GM12878 (cell line): ENCODE results near the gene PIAS2. TPM values are rescaled to one million over a fixed set of nuclear protein-coding genes. Genes with fewer than 3 reads are reported as not detected.

ENCODE experiments used
- ATAC-seq: fragments of 200-7000 bp; cut with Tn5 transposase; 3 replicates; pipeline ENCODE4 v1.9.1; 2020; ENCODE audit warnings: mild to moderate bottlenecking, moderate library complexity
- BruUV-seq: library from RNA; stranded (reverse); fragments of 400-500 nt; replicated peaks from 2 replicates; lab custom pipeline; 2021; lab: Mats Ljungman, UMichigan
- CTCF ChIA-PET: fragments of 300-600 bp; sonication (Branson Sonifier 250); formaldehyde crosslinking; extraction: SDS; loops from one replicate; lab custom pipeline; 2021; ENCODE audit warnings: inconsistent platforms; lab: Yijun Ruan, JAX
- POLR2A ChIA-PET: fragments of 350-600 bp; formaldehyde crosslinking; extraction: SDS; loops from one replicate; lab custom pipeline; 2021; ENCODE audit warnings: inconsistent platforms; lab: Charles Lee
- RAD21 ChIA-PET: fragments of 300-600 bp; sonication (Branson Sonifier 250); formaldehyde crosslinking; loops from one replicate; lab custom pipeline; 2023; ENCODE audit warnings: antibody characterized with exemption; ENCODE audit not compliant: unreplicated experiment; lab: Charles Lee
- SMC1A ChIA-PET: fragments of 300-600 bp; sonication (Branson Sonifier 250); formaldehyde crosslinking; loops from one replicate; lab custom pipeline; 2023; ENCODE audit not compliant: unreplicated experiment, uncharacterized antibody; lab: Charles Lee
- DNase-seq: peaks from one replicate; pipeline ENCODE4 v3.0.0-alpha.2; 2011; ENCODE audit warnings: low read depth, low spot score
- FAIRE-seq: peaks from 3 replicates; lab custom pipeline; 2011; peaks lifted over from hg19 to GRCh38; lab: Jason Lieb, UNC
- H2AFZ ChIP-seq: 2 replicates; pipeline ENCODE4 v1.6.0; 2011; ENCODE audit warnings: low read depth, low read length, control low read depth; ENCODE audit not compliant: control insufficient read depth
- H3K27ac ChIP-seq: 2 replicates; pipeline ENCODE4 v1.5.1; 2011; ENCODE audit warnings: control low read depth; ENCODE audit not compliant: control insufficient read depth, insufficient read depth
- H3K27me3 ChIP-seq, 2 experiments: replicated peaks in 1 of 2; 2 replicates each; pipeline versions ENCODE4 v1.6.0 to v1.6.1; 2011; ENCODE audit warnings: low read length in 1 of 2; ENCODE audit not compliant: control insufficient read depth in 2 of 2, insufficient read depth in 2 of 2
- H3K36me3 ChIP-seq, 2 experiments: 2 replicates each; pipeline ENCODE4 v1.5.1; 2011; ENCODE audit warnings: low read length in 1 of 2; ENCODE audit not compliant: control insufficient read depth in 2 of 2, insufficient read depth in 2 of 2
- H3K4me1 ChIP-seq: 2 replicates; pipeline ENCODE4 v1.6.1; 2011; ENCODE audit warnings: mild to moderate bottlenecking, low read length, moderate library complexity, mixed read lengths; ENCODE audit not compliant: control insufficient read depth, insufficient read depth
- H3K4me2 ChIP-seq: 2 replicates; pipeline ENCODE4 v1.6.0; 2011; ENCODE audit warnings: control low read depth; ENCODE audit not compliant: control insufficient read depth, insufficient read depth
- H3K4me3 ChIP-seq: fragments of 200-600 bp; sonication (generic); 2 replicates; pipeline ENCODE4 v1.5.1; 2016
- H3K79me2 ChIP-seq: 2 replicates; pipeline ENCODE4 v1.6.0; 2011; ENCODE audit warnings: low read length; ENCODE audit not compliant: control insufficient read depth, insufficient read depth
- H3K9ac ChIP-seq: 2 replicates; pipeline ENCODE4 v1.8.0; 2011; ENCODE audit warnings: low read length, control low read depth, mixed read lengths; ENCODE audit not compliant: control insufficient read depth, insufficient read depth
- H3K9me3 ChIP-seq: replicated peaks from 3 replicates; pipeline ENCODE4 v1.5.1; 2011; ENCODE audit warnings: mild to moderate bottlenecking, low read length; ENCODE audit not compliant: control insufficient read depth, insufficient read depth
- H4K20me1 ChIP-seq: 2 replicates; pipeline ENCODE4 v1.6.0; 2011; ENCODE audit not compliant: control insufficient read depth, insufficient read depth
- CHD2 ChIP-seq: IDR thresholded peaks from 2 replicates; pipeline ENCODE4 v1.6.1; 2011; ENCODE audit warnings: low read depth, low read length, improper control_type of control experiment, borderline replicate concordance
- EGR1 ChIP-seq, 2 experiments: IDR thresholded peaks; 1 replicate in 1 of 2; 2 replicates in 1 of 2; pipeline ENCODE4 v1.6.1; 2011 to 2012; ENCODE audit warnings: low read depth in 2 of 2, low read length in 2 of 2, borderline replicate concordance in 1 of 2, mild to moderate bottlenecking in 1 of 2, moderate library complexity in 1 of 2
- ESRRA ChIP-seq: IDR thresholded peaks from 2 replicates; pipeline ENCODE4 v1.6.1; 2012; ENCODE audit warnings: mild to moderate bottlenecking, low read length, improper control_type of control experiment
- HDAC2 ChIP-seq: fragments of 200-600 bp; sonication (generic); IDR thresholded peaks from 2 replicates; pipeline ENCODE4 v1.6.1; 2017
- JUND ChIP-seq: IDR thresholded peaks from 2 replicates; pipeline ENCODE4 v1.6.1; 2012; ENCODE audit warnings: low read depth, mild to moderate bottlenecking, low read length, improper control_type of control experiment, moderate library complexity
- SIX5 ChIP-seq: IDR thresholded peaks from 2 replicates; pipeline ENCODE4 v1.6.1; 2011; ENCODE audit warnings: mild to moderate bottlenecking, low read depth, low read length, moderate library complexity; ENCODE audit not compliant: severe bottlenecking
- SMAD1 ChIP-seq: fragments of 450-650 bp; IDR thresholded peaks from 2 replicates; pipeline ENCODE4 v1.6.1; 2018; ENCODE audit warnings: mild to moderate bottlenecking, low read depth; ENCODE audit not compliant: partially characterized antibody
- SPI1 ChIP-seq: IDR thresholded peaks from 2 replicates; pipeline ENCODE4 v1.6.1; 2011; ENCODE audit warnings: low read depth, mild to moderate bottlenecking, low read length, moderate library complexity, borderline replicate concordance; ENCODE audit not compliant: insufficient read depth
- STAT3 ChIP-seq: IDR thresholded peaks from 2 replicates; pipeline ENCODE4 v1.6.1; 2011; ENCODE audit warnings: low read depth, low read length, improper control_type of control experiment
- USF1 ChIP-seq: IDR thresholded peaks from 2 replicates; pipeline ENCODE4 v1.6.1; 2011; ENCODE audit warnings: borderline replicate concordance, low read depth, mild to moderate bottlenecking, moderate library complexity, mixed read lengths, low read length; ENCODE audit not compliant: insufficient read depth; ENCODE audit errors: extremely low read length
- YBX1 ChIP-seq: fragments of 450-650 bp; IDR thresholded peaks from 2 replicates; pipeline ENCODE4 v1.6.1; 2016; ENCODE audit warnings: antibody characterized with exemption
- YY1 ChIP-seq: IDR thresholded peaks from 2 replicates; pipeline ENCODE4 v1.6.1; 2011; ENCODE audit warnings: low read depth, mild to moderate bottlenecking, low read length
- ZNF622 ChIP-seq: fragments of 450-650 bp; IDR thresholded peaks from 2 replicates; pipeline ENCODE4 v1.6.1; 2017; ENCODE audit warnings: mild to moderate bottlenecking, inconsistent platforms
- WGBS: methylation state at CpG from one replicate; pipeline ENCODE4 v1.1.6; 2016; ENCODE audit warnings: low lambda C conversion rate; ENCODE audit not compliant: insufficient replicate concordance, insufficient coverage; ENCODE audit errors: missing lambda C conversion rate; 5-methylcytosine and 5-hydroxymethylcytosine counted together
- in situ Hi-C: fragments of 300-500 bp; cut with MboI; formaldehyde crosslinking; loops from 9 replicates; pipeline ENCODE4 v1.14.3; 2018; ENCODE audit warnings: mixed read lengths
- intact Hi-C: fragments of 100-400 bp; cut with micrococcal nuclease; formaldehyde crosslinking; loops from one replicate; pipeline ENCODE4 v1.14.2; 2022; ENCODE audit not compliant: unreplicated experiment
- polyA plus RNA-seq, 11 experiments: library from polyadenylated mRNA; depleted of rRNA in 4 of 11; unstranded in 6 of 11; stranded (reverse) in 5 of 11; fragments of >200 nt; fragmentation: Nextera tagmentation in 4 of 11; fragmentation: Illumina TruSeq in 1 of 11; extraction: Ambion mirVana in 4 of 11; extraction: Trizol in 1 of 11; gene quantifications; 1 replicate in 1 of 11; 2 replicates in 10 of 11; pipeline versions ENCODE4 v1.2.1 to v1.2.3, GENCODE V29; 2011 to 2016; ENCODE audit warnings: inconsistent platforms in 2 of 11, missing spikeins in 2 of 11, low read depth in 1 of 11
- total RNA-seq, 4 experiments: library from RNA; depleted of rRNA in 3 of 4; stranded (reverse); fragments of >200 nt in 3 of 4; fragmentation: Illumina TruSeq in 1 of 4; extraction: Trizol in 1 of 4; gene quantifications; 2 replicates each; pipeline versions ENCODE4 v1.2.1 to v1.2.3, GENCODE V29; 2013 to 2021
- TF ChIP-seq, protein P1 (sequence below): fragments of 450-650 bp; IDR thresholded peaks from 2 replicates; pipeline ENCODE4 v1.6.1; 2017; ENCODE audit warnings: mild to moderate bottlenecking, moderate library complexity
- TF ChIP-seq, protein P2 (sequence below): fragments of 450-650 bp; IDR thresholded peaks from 2 replicates; pipeline ENCODE4 v1.6.1; 2016; ENCODE audit warnings: mild to moderate bottlenecking

Gene PIAS2
- total and polyA plus RNA-seq, 10 of the 15 experiments (the other 5 are each of a cell fraction or from before 2014, with no cell fraction given): 4.0 to 31.8 (median 22.4) TPM

DNA sequence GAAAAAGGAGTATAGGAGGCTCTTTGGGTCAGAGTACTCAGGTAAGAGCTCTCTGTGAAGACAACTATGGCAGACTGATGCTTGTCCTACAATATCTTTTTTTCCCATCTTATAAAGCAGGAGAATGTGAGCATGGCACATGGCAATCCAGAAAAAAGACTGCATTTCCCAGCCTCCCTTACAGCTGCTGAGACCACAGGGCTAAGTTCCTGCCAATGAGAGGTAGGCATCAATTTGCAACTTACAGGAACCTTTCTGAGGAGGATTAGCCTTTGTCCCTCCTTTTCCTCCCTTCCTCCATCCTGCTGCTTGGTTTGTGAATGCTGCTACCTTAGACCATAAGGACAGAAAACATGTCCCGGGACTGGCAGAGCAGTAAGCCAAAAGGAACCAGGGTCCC is 122.7 kb downstream of the PIAS2 start:
- no peak for DNase-seq
- no peak overlapping the region for H3K4me3 ChIP-seq
- ChIA-PET RAD21 (interaction anchor here (0.7 kb wide), 1 partner anchor 51 kb away, joined by 3 read pairs; no protein-coding TSS in a partner anchor), SMC1A (interaction anchor here (1.2 to 1.8 kb wide), 4 partner anchors 19 to 157 kb away, joined by 3 to 6 read pairs (median 3); no protein-coding TSS in a partner anchor), POLR2A (no interaction called here), CTCF (no interaction called here)
- no peaks in the 10 kb centered on the region for H4K20me1 ChIP-seq
- no peak for ATAC-seq
- 94% methylated on average over 1 of the region's 1 CpG for WGBS
- no peaks in the 10 kb centered on the region; the same call in 2 of the 3 replicates for H3K9me3 ChIP-seq
- H3K27ac ChIP-seq: no peak overlapping the region
- TF ChIP-seq USF1 (no peak), CHD2 (no peak), SPI1 (no peak), SIX5 (no peak), STAT3 (no peak), ESRRA (no peak), EGR1 (IDR thresholded peaks at IDR 0.05; ENCODE audit: borderline replicate concordance in 1 of 2, low read depth in 2 of 2, low read length in 2 of 2) (no peak), YY1 (no peak), YBX1 (no peak), ZNF622 (no peak), JUND (no peak), SMAD1 (no peak), HDAC2 (no peak)
- TF ChIP-seq, protein P1, sequence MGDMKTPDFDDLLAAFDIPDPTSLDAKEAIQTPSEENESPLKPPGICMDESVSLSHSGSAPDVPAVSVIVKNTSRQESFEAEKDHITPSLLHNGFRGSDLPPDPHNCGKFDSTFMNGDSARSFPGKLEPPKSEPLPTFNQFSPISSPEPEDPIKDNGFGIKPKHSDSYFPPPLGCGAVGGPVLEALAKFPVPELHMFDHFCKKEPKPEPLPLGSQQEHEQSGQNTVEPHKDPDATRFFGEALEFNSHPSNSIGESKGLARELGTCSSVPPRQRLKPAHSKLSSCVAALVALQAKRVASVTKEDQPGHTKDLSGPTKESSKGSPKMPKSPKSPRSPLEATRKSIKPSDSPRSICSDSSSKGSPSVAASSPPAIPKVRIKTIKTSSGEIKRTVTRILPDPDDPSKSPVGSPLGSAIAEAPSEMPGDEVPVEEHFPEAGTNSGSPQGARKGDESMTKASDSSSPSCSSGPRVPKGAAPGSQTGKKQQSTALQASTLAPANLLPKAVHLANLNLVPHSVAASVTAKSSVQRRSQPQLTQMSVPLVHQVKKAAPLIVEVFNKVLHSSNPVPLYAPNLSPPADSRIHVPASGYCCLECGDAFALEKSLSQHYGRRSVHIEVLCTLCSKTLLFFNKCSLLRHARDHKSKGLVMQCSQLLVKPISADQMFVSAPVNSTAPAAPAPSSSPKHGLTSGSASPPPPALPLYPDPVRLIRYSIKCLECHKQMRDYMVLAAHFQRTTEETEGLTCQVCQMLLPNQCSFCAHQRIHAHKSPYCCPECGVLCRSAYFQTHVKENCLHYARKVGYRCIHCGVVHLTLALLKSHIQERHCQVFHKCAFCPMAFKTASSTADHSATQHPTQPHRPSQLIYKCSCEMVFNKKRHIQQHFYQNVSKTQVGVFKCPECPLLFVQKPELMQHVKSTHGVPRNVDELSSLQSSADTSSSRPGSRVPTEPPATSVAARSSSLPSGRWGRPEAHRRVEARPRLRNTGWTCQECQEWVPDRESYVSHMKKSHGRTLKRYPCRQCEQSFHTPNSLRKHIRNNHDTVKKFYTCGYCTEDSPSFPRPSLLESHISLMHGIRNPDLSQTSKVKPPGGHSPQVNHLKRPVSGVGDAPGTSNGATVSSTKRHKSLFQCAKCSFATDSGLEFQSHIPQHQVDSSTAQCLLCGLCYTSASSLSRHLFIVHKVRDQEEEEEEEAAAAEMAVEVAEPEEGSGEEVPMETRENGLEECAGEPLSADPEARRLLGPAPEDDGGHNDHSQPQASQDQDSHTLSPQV: no peak
- TF ChIP-seq, protein P2, sequence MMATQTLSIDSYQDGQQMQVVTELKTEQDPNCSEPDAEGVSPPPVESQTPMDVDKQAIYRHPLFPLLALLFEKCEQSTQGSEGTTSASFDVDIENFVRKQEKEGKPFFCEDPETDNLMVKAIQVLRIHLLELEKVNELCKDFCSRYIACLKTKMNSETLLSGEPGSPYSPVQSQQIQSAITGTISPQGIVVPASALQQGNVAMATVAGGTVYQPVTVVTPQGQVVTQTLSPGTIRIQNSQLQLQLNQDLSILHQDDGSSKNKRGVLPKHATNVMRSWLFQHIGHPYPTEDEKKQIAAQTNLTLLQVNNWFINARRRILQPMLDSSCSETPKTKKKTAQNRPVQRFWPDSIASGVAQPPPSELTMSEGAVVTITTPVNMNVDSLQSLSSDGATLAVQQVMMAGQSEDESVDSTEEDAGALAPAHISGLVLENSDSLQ: no peak
- no peaks in the 10 kb centered on the region for H3K27me3 ChIP-seq
- no peak for FAIRE-seq
- H2AFZ ChIP-seq: no peak overlapping the region
- H3K4me1 ChIP-seq: no peaks in the 10 kb centered on the region
- BruUV-seq: no TSS peak
- no peak overlapping the region for H3K9ac ChIP-seq
- H3K79me2 ChIP-seq: no peaks in the 10 kb centered on the region
- H3K36me3 ChIP-seq: no peaks in the 10 kb centered on the region
- in situ Hi-C loops: no loop called here
- intact Hi-C loops: no loop called here
- H3K4me2 ChIP-seq: no peak overlapping the region
